ENCODE results near the gene MEG3.

MEG3 gene

DNA sequence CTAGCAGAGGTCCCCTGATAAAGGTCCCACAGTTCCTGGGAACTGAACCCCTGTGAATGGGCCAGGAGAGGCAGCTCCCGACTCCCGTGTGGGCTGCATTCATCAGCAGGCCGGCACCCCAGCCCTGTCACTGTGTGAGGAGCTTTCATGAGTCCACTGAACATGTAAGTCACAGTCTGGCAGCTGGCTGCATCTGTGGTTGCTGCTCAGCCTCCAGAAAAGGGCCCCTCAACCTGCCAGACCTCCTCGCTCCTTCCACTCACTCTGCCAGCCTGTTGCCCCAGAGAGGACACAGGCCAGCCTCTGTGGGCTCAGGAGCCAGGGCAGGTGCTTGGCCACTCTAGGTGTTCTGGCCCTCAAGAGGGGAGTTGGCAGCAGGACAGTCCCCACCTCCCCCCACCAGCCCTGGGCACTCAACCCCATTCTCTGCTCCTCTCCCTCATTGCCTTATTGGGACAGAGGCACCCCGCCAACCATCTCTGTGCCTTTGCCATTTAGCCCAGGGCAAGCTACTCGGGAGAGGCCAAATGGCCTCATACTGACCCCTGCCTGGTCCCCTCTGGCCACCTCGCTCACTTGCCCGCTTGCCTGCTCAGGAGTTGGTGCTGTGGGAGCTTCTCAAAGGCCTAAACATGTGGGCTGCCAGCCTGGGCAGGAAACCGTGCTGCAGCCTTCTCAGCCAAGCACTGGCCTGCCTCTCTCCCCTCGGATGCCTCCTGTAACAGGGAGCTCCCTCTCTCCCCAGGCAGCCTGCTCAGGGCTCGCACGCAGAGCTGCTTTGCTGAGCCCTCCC, 75.7 kb downstream of the MEG3 start:
- no peak for DNase-seq

GRCh38 chr14:100902295-100903133, 76.6 kb downstream of the MEG3 start:
- no peak for DNase-seq

- no peak for DNase-seq
Measured at GRCh38 chr14:100903134-100903468, 77.2 kb downstream of the MEG3 start.

DNA sequence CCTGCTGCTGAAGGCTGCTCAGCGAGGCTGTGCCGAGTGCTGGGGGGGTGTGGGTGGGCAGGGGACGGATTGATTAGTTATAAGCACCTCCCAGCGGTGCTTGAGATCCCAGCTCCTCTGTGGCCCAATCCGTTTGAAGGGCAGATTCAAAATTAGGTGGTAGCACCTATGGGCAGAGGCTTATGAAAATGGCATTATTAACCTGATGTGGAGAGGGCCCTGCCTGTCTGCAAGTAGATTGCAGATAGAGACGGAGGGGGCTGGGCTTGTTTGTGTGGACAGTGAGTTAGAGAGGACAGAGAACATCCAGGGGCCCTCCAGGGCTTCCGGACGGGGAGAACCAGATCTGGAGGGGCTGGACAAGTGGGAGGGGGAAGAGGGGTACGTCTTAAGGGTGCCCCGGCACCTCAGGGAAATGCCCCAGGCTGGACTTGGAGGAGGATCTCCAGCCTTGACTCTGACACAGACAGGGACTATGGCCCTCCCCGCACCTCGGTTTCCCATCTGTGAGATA, 77.8 kb downstream of the MEG3 start, which contains the start of gene RTL1:
TSS of gene RTL1 (minus strand) at position 51 of the 514 bp plus-strand sequence. CDS start 18,934 bp downstream, outside the sequence.
- no peak for DNase-seq

GRCh38 chr14:100904307-100905087, 78.6 kb downstream of the MEG3 start:
- DNase-seq: no peak

DNA sequence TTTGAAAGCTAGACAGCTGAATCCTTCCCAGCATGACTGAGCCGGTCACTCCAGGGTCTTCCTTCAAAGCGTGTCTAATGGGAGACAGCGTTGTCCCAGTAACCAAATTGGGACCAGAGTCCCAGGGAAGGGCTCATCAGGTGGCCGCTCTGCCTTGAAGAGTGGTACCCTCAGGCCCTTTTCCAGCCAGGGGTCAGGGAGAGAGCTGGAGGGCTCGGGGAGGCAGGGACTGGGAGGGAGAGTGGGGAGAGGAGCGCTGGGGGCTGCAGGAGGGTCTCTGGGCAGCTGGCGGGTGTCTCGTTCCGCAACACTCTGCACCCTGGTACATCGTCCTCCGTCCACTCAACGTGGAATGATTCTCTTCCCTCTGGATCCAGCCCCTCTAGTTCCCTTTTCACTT, 79.2 kb downstream of the MEG3 start:
- no peak for DNase-seq

GRCh38 chr14:100906420-100906819, 80.5 kb downstream of the MEG3 start:
- DNase-seq: no peak

DNA sequence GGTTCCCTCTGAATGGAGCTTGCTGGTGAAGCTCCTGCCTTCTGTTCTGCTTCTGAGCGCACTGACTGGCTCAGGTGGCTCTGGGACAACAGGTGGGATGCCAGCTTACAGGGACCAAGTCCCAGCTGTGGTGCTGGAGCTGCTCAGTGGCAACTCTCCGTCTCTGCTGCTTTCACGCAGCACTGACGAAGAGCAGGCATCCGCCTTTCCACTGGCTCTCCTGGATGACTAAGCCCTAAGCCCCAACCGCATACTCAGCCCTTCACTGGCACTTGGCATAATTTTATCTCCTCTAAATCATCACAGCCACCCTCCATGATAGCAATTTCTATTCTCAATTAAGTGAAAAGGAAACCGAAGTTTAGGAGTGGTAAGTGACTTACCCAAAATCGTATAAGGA, 81.3 kb downstream of the MEG3 start:
- no peak for DNase-seq

- no peak for DNase-seq
Measured at GRCh38 chr14:100909439-100909838, 83.5 kb downstream of the MEG3 start.

All from NCI-H187 treated with DMSO at 0.1 percent for 48 hours (cell line).